ENCODE measurements around the gene TDRD3.

GRCh38 chr13:60369242-60369641 is 27.8 kb upstream of the TDRD3 start:
- TF ChIP-seq CTCF (IDR thresholded peaks at IDR 0.05) (peak; percentile 54), ZFX (IDR thresholded peaks at IDR 0.05; ENCODE audit: borderline replicate concordance) (no peak)

Measured in 22Rv1 (cell line).